GM18861 (cell line): ENCODE results near the gene NEK2.
"Not testable (repeated sequence)": the region's sequence is repeated elsewhere in the genome, so short reads cannot be mapped to it uniquely, and the experiment has no call there.

Experiments used
- ATAC-seq: cut with Tn5 transposase; IDR thresholded peaks from one replicate; pipeline ENCODE4 v1.9.1; 2021; ENCODE audit not compliant: unreplicated experiment

The NEK2 gene

DNA sequence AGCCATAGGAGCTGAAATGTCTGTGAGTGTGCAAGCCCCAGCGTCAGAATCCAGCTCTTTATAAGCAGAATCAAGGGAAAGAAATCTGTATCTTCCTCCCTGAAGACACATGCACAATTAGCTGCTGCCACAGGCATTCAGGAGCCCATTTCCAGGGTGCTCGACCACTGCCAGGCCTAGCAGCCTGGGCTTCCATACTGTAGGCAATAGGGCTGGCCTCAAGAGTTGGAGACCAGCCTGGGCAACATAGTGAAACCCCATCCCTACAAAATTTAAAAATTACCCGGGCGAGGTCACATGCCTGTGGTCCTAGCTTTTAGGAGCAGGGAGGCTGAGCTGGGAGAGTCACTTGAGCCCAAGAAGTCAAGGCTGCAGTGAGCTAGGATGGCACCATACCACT, 41.0 kb downstream of the NEK2 start:
- no peak for ATAC-seq

DNA sequence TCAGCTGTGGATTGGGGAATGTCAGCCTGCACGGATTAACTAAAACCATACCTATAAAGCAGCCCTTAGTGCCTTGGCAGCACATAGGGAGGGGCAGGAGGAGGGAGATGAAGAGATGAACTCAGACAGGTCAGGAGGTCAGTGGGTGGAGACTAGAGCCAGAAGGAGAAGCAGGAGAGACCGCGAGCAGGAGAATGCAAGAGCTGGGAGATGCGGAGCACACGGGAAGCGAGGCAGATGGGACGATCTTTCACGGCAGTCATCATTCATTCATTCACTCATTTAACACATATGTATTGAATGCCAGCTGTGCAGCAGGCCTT, 41.9 kb downstream of the NEK2 start:
- no peak for ATAC-seq

- no peak for ATAC-seq
Observed at GRCh38 chr1:211632808-211633523, 42.5 kb downstream of the NEK2 start.

GRCh38 chr1:211632117-211632807, 43.2 kb downstream of the NEK2 start:
- ATAC-seq = no peak

GRCh38 chr1:211631168-211631567, 44.3 kb downstream of the NEK2 start:
- ATAC-seq = no peak

DNA sequence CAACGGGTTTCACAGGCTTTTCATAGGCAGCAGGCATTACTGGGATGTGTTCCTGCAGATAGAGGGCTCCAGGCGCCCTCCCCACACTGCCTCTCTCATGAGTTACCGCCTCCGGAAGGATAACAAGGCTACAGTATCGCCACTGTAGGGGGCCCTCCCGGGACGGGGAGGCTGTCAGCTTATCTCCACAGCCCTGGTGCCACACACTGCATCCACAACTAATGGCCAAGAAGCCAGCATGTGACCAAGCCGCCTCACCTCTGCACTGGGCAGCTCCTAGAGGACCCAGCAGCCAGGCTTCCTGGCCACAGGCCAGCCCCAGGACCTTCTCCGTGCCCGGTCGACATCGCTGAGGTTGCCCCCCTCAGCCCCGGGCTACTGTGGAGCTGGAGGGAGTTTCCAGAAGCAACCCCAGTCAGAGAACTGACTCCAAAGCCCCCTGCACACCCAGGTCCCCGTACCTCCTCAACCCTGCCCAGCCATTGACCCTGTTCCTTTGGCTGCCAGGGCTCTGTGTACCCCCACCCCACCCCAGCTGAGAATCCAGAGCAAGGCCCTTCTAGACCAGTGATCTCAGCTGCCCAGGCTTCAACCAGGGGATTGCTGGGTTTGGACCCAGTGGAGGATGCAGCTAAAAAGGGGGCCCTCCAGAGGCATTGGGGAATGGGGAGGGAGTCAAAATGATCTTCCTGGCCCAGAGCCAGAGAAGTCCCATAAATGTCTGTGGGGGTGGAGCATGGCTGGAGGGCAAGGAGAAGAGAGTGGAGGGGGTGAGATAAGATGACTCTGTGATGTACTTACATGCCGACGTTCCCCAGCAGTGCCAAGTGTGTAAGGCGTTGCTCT, 45.0 kb downstream of the NEK2 start:
- ATAC-seq = no peak

DNA sequence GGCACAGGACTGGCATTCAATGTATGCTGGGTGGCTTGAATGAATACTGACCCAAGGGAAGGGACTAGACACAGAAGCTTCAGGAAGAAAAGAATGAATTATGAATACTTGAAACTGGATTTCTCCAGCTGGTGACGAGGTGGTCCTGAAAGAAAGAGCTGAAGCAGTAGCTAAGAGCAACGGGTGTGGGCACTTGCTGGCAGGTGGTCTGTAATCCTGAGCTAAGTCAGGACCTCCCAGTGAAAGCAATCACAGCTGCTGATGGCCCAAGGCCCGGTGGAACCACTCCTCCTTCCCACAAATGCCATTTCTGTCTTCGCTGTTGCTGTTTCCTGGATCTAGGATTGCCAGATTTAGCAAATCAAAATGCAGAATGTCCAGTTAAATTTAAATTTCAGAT, 47.0 kb downstream of the NEK2 start:
- ATAC-seq = no peak

DNA sequence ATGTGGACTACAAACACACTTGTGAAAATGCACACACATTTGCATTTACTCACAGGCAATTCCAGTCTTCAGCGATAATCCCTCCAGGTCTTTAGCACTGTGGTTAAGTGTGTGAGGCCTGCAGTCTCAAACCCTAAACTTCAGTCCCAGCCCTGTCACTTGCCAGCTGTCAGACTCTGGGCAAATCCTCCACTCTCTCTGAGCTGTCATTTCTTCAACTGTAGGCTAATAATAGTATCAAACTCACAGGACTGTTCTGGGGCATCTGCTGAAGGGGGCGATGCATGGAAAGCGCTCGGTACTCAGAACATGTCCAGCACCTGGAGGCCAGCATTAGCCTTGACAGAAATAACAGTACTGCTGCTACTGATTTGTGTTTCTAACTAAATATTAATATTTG, 48.2 kb downstream of the NEK2 start:
- ATAC-seq = no peak

- ATAC-seq = not testable (repeated sequence)
Observed at GRCh38 chr1:211625866-211626265, 49.6 kb downstream of the NEK2 start.

GRCh38 chr1:211625040-211625439, 50.4 kb downstream of the NEK2 start:
- ATAC-seq = no peak

- ATAC-seq = no peak
Observed at GRCh38 chr1:211623515-211623914, 51.9 kb downstream of the NEK2 start.

DNA sequence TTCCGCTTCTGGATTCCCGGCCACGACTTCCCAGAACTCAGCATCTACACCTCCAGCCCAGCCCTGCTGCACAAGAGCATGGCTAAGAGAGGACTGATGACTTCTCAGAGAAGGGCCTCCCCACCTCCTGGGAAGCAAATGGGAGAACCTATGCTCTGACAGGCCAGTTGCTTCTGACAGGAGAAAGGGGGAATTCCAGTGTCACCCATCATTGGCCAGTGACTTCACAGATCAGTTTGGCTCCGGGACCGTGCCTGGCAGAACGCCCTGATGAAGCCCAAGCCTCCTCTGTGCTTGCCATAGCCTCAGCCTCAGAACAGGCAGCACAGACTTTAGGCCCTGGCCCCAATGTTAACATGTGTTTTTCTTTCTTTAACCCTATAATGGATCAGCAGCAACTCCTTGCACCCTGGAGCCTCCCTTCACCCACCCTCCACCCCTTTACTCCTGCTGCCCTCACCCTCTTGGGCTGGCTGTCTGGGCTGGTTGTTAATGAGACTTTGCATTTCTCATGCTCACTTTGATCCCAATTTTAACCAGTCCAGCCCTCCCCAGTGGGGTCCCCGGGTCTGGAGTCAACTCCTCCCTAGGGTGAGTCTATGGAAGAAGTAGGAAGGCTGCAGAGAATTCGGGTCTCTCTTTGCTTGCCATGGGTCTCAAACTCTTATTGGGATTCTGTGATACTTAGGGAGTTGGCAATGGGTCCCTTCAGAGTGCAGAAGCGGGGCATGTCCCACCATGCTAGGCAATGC, 53.8 kb downstream of the NEK2 start:
- ATAC-seq = no peak

DNA sequence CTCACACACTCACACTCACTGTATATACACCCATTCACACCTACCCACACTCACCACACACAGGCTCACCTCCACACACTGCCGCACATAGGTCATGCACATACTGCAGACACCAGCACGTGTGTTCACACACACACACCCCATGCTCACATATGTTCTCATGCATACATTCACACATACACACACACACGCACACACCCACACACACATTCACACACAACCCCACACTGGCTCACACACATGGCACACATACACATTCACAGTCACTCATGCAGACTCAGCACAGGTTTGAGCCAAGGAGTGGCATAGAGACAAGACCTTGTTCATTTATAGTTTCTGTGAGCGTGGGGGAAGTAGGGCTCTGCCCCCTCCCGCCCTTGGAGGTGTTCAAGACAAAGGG, 55.3 kb downstream of the NEK2 start:
- no peak for ATAC-seq

DNA sequence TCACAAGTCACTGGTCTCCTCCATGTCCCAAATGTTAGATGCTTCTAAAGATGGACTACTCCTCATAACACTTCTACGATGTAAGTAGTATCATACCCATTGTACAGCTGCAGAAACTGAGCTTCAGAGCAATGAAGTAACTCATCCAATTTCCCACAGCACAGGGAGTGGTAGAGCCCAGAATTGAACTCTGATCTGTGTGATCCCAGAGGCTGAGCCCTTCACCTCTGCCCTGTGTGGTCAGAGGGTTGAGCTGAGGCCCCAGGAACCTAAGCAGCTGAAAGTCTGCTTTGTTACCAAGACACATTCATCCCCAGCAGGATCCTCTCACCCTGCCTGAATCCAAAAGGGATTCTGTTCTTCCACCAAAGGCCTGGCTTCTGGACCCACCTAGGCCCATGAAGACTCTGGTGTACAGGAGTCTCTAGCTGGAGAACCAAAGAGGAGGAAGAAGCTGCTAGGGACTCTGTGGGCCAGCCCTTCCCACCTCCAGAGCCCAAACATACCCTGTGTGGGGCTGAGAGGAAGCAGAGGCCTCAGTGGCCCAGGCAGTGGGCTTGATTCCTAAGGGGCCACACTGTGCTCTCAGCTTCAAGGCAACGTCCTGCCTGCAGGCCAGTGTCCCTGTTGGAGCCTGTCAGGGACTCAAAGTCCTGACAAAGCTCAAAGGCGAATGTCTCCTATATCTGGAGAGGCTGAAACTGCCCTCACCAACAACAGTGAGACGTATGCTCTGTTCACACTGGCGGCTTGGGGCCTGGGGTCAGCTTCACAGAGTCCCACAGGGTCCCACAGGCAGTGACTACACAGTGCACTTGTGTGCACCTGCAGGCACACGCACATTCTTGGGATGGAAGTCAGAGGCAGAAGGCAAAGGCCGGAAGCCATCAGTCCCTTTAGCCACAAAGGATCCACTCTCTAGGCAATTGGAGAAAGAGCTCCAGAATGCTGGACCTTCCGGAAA, 56.1 kb downstream of the NEK2 start:
- no peak for ATAC-seq

DNA sequence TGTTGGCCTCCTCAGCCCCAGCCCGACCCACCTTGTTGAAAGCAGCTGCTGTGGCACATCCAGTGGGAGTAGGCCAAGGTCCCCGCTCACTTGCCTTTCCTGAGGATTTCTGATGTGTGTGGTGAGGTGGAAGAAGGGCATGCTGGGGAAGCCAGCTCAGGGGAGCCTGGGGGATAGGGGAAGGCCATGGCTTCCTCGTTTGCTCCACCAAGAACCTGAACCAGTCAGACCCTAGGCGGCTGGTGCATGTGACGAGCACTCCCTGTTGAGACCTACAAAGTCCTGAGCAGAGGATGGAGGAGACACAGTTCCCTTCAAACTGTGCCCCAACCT, 58.5 kb downstream of the NEK2 start:
- ATAC-seq = no peak

DNA sequence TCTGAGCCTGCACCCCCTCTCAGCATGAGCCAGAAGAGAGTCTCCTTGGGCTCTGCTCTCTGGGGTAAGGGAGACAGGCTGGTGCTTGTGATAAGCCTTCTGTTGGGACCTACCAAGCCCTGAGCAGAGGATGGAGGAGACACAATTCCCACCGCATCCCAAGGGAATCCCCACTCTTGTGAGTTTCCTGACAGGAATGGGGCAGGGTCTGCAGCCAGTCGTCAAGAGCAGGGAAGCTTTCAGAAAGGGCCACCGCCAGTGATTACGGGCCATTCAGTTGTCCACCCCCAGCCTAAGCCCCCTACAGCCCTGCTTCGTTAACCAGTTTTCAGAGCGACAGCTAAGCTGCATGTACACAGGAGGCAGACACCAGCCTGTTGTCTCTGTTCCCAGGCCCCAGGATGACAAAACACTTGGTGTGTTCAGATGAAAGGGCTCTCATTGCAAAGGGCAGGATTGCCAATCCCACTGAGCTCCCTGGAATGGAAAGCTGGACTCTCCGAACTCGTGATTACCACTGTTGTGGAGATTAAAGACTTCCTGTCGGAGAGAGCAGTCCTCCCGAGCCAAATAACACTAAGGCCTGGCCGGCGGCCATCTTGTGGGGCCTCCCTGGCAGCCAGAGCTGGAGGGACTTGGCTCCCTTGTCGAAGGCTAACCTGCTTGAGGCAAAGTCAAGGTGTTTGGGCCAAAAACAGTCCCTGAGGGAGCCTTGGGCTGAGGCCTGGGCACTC, 59.0 kb downstream of the NEK2 start:
- no peak for ATAC-seq

DNA sequence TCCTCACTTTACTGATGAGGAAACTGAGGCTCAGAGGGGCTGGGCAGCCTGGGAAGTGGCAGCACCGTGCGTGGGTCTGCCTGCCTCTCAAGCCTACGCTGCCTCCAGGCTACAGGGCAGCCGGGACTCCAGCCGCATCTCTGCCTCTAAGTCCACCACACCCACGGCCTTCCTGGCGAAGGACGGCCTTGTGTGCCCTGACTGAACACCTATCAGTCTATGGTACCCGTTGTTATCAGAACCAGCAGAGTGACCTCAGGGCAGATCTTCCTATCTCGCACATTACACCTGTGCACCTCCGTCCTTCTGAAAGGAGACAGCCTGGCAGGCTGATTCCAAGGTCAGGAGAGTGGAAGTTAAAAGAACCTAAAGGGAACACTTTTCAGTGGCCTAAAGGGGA, 60.8 kb downstream of the NEK2 start:
- ATAC-seq = no peak

DNA sequence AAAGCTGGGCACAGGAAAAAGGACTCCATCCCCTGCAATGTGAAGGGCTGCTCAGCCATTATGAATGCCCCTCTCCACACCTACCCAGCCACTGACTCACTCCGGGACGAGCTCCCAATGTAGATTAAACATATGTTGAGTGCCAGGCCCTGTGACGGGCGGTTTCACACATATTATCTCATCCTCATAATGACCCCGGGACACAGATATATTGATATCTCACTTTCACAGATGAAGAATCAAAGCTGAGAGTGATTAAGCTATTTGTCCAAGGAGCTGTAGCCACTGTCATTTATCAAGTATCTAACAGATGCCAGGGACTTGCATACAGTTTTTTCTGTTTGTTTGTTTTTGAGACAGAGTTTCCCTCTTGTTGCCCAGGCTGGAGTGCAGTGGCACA, 61.5 kb downstream of the NEK2 start:
- no peak for ATAC-seq

DNA sequence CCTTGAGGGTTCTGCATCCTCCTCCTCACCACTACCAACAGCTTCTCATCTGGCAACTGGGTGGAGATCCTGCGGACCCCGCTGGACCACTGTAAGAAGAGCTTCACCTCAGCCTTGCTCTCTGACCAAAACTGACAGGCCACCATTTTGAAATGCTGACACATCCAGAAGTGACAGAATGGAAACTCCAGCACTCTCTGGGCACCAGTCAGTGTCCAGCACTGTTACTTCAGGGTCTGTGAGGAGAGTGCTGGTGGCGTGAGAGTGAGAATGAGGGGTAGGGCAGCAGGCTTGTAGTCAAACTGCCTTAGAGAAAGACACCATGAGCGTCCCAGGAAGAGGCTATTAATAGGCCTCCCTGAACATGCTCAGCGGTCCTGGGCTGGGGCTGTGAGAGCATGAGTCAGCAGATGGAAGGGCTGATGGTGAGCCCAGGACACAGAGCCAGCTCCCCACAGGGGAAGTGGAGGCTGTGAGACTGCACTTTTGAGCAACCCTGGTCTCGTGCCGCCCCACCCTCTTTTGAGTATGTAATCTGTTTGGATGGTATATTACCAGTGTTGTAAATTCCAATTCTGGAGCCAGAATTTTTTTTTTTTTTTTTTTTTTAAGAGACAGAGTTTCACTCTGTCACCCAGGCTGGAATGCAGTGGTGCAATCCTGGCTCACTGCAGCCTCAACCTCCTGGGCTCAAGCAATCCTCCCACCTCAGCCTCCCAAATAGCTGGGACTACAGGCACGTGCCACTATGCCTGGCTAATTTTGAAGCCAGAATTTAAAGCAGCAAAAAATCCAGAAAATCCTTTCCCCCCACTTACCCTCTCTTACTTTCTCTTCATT, 62.1 kb downstream of the NEK2 start:
- no peak for ATAC-seq
